ENCODE data around the gene SLC25A36. TPM values are rescaled to one million over a fixed set of nuclear protein-coding genes. Genes with fewer than 3 reads are reported as not detected.

Gene SLC25A36, protein sequence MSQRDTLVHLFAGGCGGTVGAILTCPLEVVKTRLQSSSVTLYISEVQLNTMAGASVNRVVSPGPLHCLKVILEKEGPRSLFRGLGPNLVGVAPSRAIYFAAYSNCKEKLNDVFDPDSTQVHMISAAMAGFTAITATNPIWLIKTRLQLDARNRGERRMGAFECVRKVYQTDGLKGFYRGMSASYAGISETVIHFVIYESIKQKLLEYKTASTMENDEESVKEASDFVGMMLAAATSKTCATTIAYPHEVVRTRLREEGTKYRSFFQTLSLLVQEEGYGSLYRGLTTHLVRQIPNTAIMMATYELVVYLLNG
- total RNA-seq: 100 to 1,000 TPM in 2 of 5 experiments, 10 to 100 TPM in 3; 43.4 to 121 (median 66.9) TPM
- polyA plus RNA-seq: 10 to 100 TPM; 36.0 to 41.9 TPM
- total RNA-seq: 86.3 reads per million, percentile 82 among the genes with 10 or more reads in this experiment

DNA sequence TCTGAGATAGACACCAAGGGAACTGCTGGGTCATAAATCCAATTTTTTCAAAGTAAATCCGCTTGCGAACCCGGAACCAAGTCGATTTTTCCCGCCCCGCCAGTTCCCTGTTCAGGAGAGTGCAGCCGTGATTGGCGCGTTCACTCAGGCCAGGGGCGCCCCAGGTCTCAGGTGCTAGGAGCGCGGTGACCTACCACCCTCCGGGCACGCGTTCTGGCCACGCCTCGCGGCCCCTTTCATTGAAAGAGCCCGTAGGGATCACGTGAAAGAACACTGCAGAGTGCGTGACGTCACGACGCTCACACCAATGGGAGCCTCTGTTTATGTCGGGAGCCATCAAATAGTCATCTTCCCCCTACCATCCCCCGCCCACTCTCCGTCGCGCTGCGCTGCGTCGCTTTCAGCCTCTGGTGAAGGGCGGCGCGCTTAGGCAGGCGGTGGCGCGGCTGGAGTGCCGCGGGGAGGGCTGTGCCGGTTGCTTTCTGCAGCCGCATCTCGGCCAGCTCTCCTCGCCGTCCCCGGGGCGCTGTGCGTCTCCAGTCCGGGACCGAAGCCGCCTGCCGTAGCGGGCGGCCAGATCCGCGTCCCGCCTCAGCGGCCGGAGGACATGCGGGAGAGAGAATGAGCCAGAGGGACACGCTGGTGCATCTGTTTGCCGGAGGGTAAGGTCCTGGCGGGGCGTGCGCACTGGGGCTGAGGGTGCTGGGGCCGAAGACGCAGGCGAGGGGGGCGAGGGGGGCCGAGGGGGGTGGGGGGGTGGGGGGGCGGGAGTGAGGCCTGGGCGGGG, at the start of gene SLC25A36:
SLC25A36 (plus strand) TSS at position 403 of the 787 bp plus-strand sequence; CDS start at position 622, 219 bp downstream.
- peaks cover 0 to 6% (median 0%) of the 10 kb centered on the region in 3 experiments for H3K36me3 ChIP-seq (ENCODE audit: control insufficient read depth in 2 of 3, insufficient read depth in 3 of 3, low read length in 3 of 3)
- Mint-ChIP-seq H3K9me3 (peaks cover 0 to 5% (median 0%) of the 10 kb centered on the region in 11 donors), H3K4me1 (peaks cover 31 to 52% (median 47%) of the 10 kb centered on the region in 7 donors), H3K4me3 (peak within 1 kb of the TSS; percentile 90 to 100 (median 96)), H3K36me3 (peaks cover 0 to 8% (median 7%) of the 10 kb centered on the region in 5 donors), H3K27me3 (peaks cover 0 to 30% (median 0%) of the 10 kb centered on the region in 5 donors), H3K27ac (peak within 1 kb of the TSS; percentile 94 to 100 (median 99))
- ChIA-PET CTCF (no interaction called here), POLR2A (interaction anchor here (0.8 to 1.0 kb wide), 4 partner anchors 12 to 54 kb away, joined by 3 to 4 read pairs (median 3); no protein-coding TSS in a partner anchor)
- H3K4me3 ChIP-seq (ENCODE audit: low read length): peak within 1 kb of the TSS; percentile 69
- ATAC-seq: peak; percentile 99
- H3K9me3 ChIP-seq (ENCODE audit: control insufficient read depth in 2 of 3, low read length in 3 of 3): no peaks in the 10 kb centered on the region
- intact Hi-C loops (cut with micrococcal nuclease): loop anchor here (1.0 to 10.0 kb wide), 21 partner anchors 31 to 1824 kb away; partner anchors contain the start of genes ATP1B3 (in 2 of the 2), ATR (in 2 of the 2), COPB2 (in 2 of the 2) and PXYLP1 (in 2 of the 2)
- H3K4me1 ChIP-seq (ENCODE audit: control insufficient read depth in 2 of 2, insufficient read depth in 2 of 2, low read length in 2 of 2): peaks cover 9 to 14% of the 10 kb centered on the region in 2 donors
- no peaks in the 10 kb centered on the region for H3K27me3 ChIP-seq (ENCODE audit: control insufficient read depth in 2 of 2, insufficient read depth in 2 of 2, low read length in 2 of 2)
- DNase-seq: peak; percentile 83 to 96 (median 94)
- peak within 1 kb of the TSS; percentile 89 for H3K27ac ChIP-seq (ENCODE audit: low read depth, low read length)

DNA sequence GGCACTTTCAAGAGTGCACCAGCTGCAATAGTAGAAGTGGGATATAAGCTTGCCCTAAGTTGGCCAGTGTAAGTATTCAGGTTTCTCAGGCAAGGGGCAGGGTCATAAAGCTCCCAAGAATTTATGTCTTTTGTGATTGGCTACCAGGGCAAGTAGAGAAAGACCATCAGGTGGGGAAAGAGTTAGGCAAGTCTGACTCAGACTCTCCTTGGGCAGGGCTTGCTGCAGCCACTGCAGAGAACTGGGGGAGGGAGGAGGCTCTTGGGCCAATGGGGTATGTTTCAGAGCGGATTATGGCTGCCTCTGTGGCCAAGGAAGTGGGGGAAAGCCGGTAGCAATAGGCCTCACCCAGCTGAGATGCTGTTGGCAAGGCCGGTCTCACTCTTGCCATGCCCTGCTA, 44.6 kb upstream of the SLC25A36 start:
- Histone ChIP-seq H3K27ac (ENCODE audit: low read depth, low read length) (no peak overlapping the region), H3K9me3 (ENCODE audit: control insufficient read depth in 2 of 3, low read length in 3 of 3) (no peaks in the 10 kb centered on the region), H3K4me1 (ENCODE audit: control insufficient read depth in 2 of 2, insufficient read depth in 2 of 2, low read length in 2 of 2) (no peaks in the 10 kb centered on the region), H3K36me3 (ENCODE audit: control insufficient read depth in 2 of 3, insufficient read depth in 3 of 3, low read length in 3 of 3) (no peaks in the 10 kb centered on the region), H3K27me3 (ENCODE audit: control insufficient read depth in 2 of 2, insufficient read depth in 2 of 2, low read length in 2 of 2) (no peaks in the 10 kb centered on the region), H3K4me3 (ENCODE audit: low read length) (no peak overlapping the region)
- H3K36me3 Mint-ChIP-seq: peaks cover 0 to 5% (median 0%) of the 10 kb centered on the region in 5 donors
- DNase-seq: no peak
- ChIA-PET CTCF (interaction anchor here (0.6 to 0.8 kb wide), 2 partner anchors 76 to 1604 kb away, joined by 3 read pairs; no protein-coding TSS in a partner anchor), POLR2A (no interaction called here)
- H3K4me1 Mint-ChIP-seq: peaks cover 0 to 2% (median 0%) of the 10 kb centered on the region in 7 donors
- no peak for ATAC-seq
- H3K27me3 Mint-ChIP-seq: peaks cover 24 to 41% (median 30%) of the 10 kb centered on the region in 5 donors
- H3K4me3 Mint-ChIP-seq: no peak overlapping the region
- no peak overlapping the region for H3K27ac Mint-ChIP-seq
- H3K9me3 Mint-ChIP-seq: peaks cover 0 to 3% (median 0%) of the 10 kb centered on the region in 11 donors
- intact Hi-C loops (cut with micrococcal nuclease): loop anchor here in 1 of 2 donors (5.0 kb wide), 1 partner anchor 555 kb away; no protein-coding TSS in a partner anchor

GRCh38 chr3:140898340-140899180, 43.1 kb upstream of the SLC25A36 start:
- peaks cover 0 to 3% (median 0%) of the 10 kb centered on the region in 11 donors for H3K9me3 Mint-ChIP-seq
- CTCF ChIA-PET: interaction anchor here (0.7 to 1.3 kb wide), 6 partner anchors 10 to 1586 kb away, joined by 3 to 4 read pairs (median 3); no protein-coding TSS in a partner anchor
- POLR2A ChIA-PET: interaction anchor here (0.6 kb wide), 2 partner anchors 9 to 12 kb away, joined by 3 to 4 read pairs; no protein-coding TSS in a partner anchor
- no peak overlapping the region for H3K4me3 Mint-ChIP-seq
- no peak overlapping the region for H3K27ac Mint-ChIP-seq
- peaks cover 22 to 35% (median 25%) of the 10 kb centered on the region in 5 donors for H3K27me3 Mint-ChIP-seq
- no peaks in the 10 kb centered on the region for H3K4me1 ChIP-seq (ENCODE audit: control insufficient read depth in 2 of 2, insufficient read depth in 2 of 2, low read length in 2 of 2)
- H3K9me3 ChIP-seq (ENCODE audit: control insufficient read depth in 2 of 3, low read length in 3 of 3): no peaks in the 10 kb centered on the region
- no peak overlapping the region for H3K4me3 ChIP-seq (ENCODE audit: low read length)
- DNase-seq (peak in 7 of 9 donors; percentile 12 to 60 (median 38)), ATAC-seq (peak; percentile 83)
- H3K27ac ChIP-seq (ENCODE audit: low read depth, low read length): no peak overlapping the region
- intact Hi-C loops (cut with micrococcal nuclease): loop anchor here (1.0 to 5.0 kb wide), 7 partner anchors 43 to 554 kb away; partner anchors contain the start of gene SLC25A36 (in 2 of the 2)
- H3K27me3 ChIP-seq (ENCODE audit: control insufficient read depth in 2 of 2, insufficient read depth in 2 of 2, low read length in 2 of 2): no peaks in the 10 kb centered on the region
- peaks cover 0 to 2% (median 0%) of the 10 kb centered on the region in 7 donors for H3K4me1 Mint-ChIP-seq
- no peaks in the 10 kb centered on the region for H3K36me3 ChIP-seq (ENCODE audit: control insufficient read depth in 2 of 3, insufficient read depth in 3 of 3, low read length in 3 of 3)
- H3K36me3 Mint-ChIP-seq: peaks cover 0 to 5% (median 0%) of the 10 kb centered on the region in 5 donors

DNA sequence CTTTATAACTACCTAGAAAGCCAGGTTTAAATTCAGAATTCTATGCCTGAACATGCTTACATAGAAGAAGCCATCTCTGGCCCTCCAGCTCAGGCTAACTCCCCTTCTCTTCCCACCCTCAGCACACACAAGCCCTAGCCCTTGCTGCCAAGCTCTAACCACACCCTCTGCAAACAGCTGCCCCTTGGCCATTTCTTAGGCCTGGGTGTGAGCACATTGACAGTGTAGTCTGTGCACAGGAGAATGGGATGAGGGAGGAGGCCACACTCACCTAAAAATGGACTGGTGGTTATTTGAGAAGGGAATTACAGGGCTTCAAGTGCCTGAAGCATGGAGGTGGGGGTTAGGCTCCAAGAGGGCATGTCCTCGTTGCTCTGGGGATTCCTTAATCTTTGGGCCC, 42.3 kb upstream of the SLC25A36 start:
- Histone ChIP-seq H3K27me3 (ENCODE audit: control insufficient read depth in 2 of 2, insufficient read depth in 2 of 2, low read length in 2 of 2) (no peaks in the 10 kb centered on the region), H3K27ac (ENCODE audit: low read depth, low read length) (no peak overlapping the region), H3K4me3 (ENCODE audit: low read length) (no peak overlapping the region), H3K36me3 (ENCODE audit: control insufficient read depth in 2 of 3, insufficient read depth in 3 of 3, low read length in 3 of 3) (no peaks in the 10 kb centered on the region), H3K9me3 (ENCODE audit: control insufficient read depth in 2 of 3, low read length in 3 of 3) (no peaks in the 10 kb centered on the region), H3K4me1 (ENCODE audit: control insufficient read depth in 2 of 2, insufficient read depth in 2 of 2, low read length in 2 of 2) (no peaks in the 10 kb centered on the region)
- ATAC-seq (no peak), DNase-seq (no peak)
- Mint-ChIP-seq H3K27ac (no peak overlapping the region), H3K36me3 (peaks cover 0 to 5% (median 0%) of the 10 kb centered on the region in 5 donors), H3K4me3 (no peak overlapping the region), H3K27me3 (peaks cover 17 to 30% (median 24%) of the 10 kb centered on the region in 5 donors), H3K9me3 (peaks cover 0 to 3% (median 0%) of the 10 kb centered on the region in 11 donors), H3K4me1 (peaks cover 0 to 2% (median 0%) of the 10 kb centered on the region in 7 donors)
- ChIA-PET POLR2A (no interaction called here), CTCF (interaction anchor here (0.7 kb wide), 1 partner anchor 206 kb away, joined by 4 read pairs; no protein-coding TSS in a partner anchor)
- intact Hi-C loops (cut with micrococcal nuclease): loop anchor here in 1 of 2 donors (5.0 kb wide), 1 partner anchor 553 kb away; no protein-coding TSS in a partner anchor

GRCh38 chr3:140902791-140903190, 38.8 kb upstream of the SLC25A36 start:
- ATAC-seq: no peak
- Mint-ChIP-seq H3K27me3 (peaks cover 0 to 14% (median 6%) of the 10 kb centered on the region in 5 donors), H3K27ac (no peak overlapping the region), H3K4me3 (no peak overlapping the region), H3K36me3 (no peaks in the 10 kb centered on the region), H3K9me3 (no peaks in the 10 kb centered on the region), H3K4me1 (peaks cover 0 to 2% (median 0%) of the 10 kb centered on the region in 7 donors)
- H3K36me3 ChIP-seq (ENCODE audit: control insufficient read depth in 2 of 3, insufficient read depth in 3 of 3, low read length in 3 of 3): no peaks in the 10 kb centered on the region
- intact Hi-C loops (cut with micrococcal nuclease): no loop called here
- H3K27ac ChIP-seq (ENCODE audit: low read depth, low read length): no peak overlapping the region
- no peak for DNase-seq
- no peaks in the 10 kb centered on the region for H3K9me3 ChIP-seq (ENCODE audit: control insufficient read depth in 2 of 3, low read length in 3 of 3)
- CTCF ChIA-PET: no interaction called here
- H3K4me1 ChIP-seq (ENCODE audit: control insufficient read depth in 2 of 2, insufficient read depth in 2 of 2, low read length in 2 of 2): no peaks in the 10 kb centered on the region
- POLR2A ChIA-PET: no interaction called here
- no peak overlapping the region for H3K4me3 ChIP-seq (ENCODE audit: low read length)
- H3K27me3 ChIP-seq (ENCODE audit: control insufficient read depth in 2 of 2, insufficient read depth in 2 of 2, low read length in 2 of 2): no peaks in the 10 kb centered on the region

Data from naive thymus-derived CD4-positive, alpha-beta T cell (primary cell).